ENCODE measurements around the gene ZNF689.
"Not testable (repeated sequence)": the region's sequence is repeated elsewhere in the genome, so short reads cannot be mapped to it uniquely, and the experiment has no call there.

ZNF689 gene

DNA sequence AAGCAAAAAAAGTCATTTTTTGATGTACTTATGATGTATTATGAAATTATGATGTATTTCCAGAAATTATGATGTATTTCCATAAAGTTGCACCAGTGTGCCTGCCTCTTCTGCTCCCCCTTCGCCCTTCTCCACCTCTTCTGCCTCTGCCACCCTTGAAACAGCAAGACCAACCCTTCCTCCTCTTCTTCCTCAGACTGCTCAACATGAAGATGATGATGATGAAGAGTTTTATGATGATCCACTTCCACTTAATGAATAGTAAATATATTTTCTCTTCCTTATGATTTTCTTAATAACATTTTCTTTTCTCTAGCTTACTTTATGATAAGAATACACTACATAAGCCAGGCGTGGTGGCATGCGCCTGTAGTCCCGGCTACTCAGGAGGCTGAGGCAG is 17.3 kb downstream of the ZNF689 start:
- H3K27me3 ChIP-seq = no peaks in the 10 kb centered on the region
- DNase-seq = no peak
- H3K4me1 ChIP-seq = no peaks in the 10 kb centered on the region
- no peak overlapping the region for H3K4me3 ChIP-seq (ENCODE audit: low read depth, low read length)
- peaks cover 2% of the 10 kb centered on the region for H3K36me3 ChIP-seq
- no peak for TF ChIP-seq CTCF (IDR thresholded peaks at IDR 0.05; ENCODE audit: low read depth, low read length)
- H3K9me3 ChIP-seq = no peaks in the 10 kb centered on the region

DNA sequence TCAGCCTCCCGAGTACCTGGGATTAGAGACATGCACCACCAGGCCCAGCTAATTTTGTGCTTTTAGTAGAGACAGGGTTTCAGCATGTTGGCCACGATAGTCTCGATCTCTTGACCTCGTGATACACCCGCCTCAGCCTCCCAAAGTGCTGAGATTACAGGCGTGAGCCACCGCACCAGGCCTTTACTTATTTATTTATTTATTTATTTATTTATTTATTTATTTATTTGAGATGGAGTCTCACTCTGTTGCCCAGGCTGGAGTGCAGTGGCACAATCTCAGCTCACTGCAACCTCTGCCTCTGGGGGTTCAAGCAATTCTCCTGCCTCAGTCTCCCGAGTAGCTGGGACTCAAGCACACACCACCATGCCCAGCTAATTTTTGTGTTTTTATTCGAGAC is 19.3 kb downstream of the ZNF689 start:
- H3K36me3 ChIP-seq = peaks cover 12% of the 10 kb centered on the region
- H3K4me3 ChIP-seq (ENCODE audit: low read depth, low read length); H3K9me3 ChIP-seq; DNase-seq; H3K4me1 ChIP-seq; H3K27me3 ChIP-seq: not testable (repeated sequence)

DNA sequence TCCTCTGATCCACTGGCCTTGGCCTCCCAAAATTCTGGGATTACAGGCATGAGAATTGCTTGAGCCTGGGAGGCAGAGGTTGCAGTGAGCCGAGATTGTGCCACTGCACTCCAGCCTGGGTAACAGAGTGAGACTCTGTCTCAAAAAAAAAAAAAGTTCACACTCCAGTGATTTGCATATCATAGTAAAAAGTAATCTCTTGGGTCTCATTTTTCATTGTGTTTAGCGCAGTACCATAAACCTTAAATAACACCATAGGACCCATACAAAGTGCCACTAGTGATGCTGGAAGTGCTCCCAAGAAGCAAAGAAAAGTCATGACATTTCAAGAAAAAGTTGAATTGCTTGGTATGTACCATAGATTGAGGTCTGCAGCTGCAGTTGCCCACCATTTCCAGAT is 20.6 kb downstream of the ZNF689 start:
- H3K9me3 ChIP-seq; H3K27me3 ChIP-seq; H3K4me3 ChIP-seq (ENCODE audit: low read depth, low read length); DNase-seq; H3K4me1 ChIP-seq: not testable (repeated sequence)
- peaks cover 12% of the 10 kb centered on the region for H3K36me3 ChIP-seq

- Histone ChIP-seq H3K4me1 (no peaks in the 10 kb centered on the region), H3K36me3 (peaks cover 20% of the 10 kb centered on the region), H3K9me3 (no peaks in the 10 kb centered on the region), H3K4me3 (ENCODE audit: low read depth, low read length) (no peak overlapping the region), H3K27me3 (no peaks in the 10 kb centered on the region)
- DNase-seq = no peak
- no peak for TF ChIP-seq CTCF (IDR thresholded peaks at IDR 0.05; ENCODE audit: low read depth, low read length)
These were observed 21.5 kb downstream of the ZNF689 start for GRCh38 chr16:30588651-30589050.

DNA sequence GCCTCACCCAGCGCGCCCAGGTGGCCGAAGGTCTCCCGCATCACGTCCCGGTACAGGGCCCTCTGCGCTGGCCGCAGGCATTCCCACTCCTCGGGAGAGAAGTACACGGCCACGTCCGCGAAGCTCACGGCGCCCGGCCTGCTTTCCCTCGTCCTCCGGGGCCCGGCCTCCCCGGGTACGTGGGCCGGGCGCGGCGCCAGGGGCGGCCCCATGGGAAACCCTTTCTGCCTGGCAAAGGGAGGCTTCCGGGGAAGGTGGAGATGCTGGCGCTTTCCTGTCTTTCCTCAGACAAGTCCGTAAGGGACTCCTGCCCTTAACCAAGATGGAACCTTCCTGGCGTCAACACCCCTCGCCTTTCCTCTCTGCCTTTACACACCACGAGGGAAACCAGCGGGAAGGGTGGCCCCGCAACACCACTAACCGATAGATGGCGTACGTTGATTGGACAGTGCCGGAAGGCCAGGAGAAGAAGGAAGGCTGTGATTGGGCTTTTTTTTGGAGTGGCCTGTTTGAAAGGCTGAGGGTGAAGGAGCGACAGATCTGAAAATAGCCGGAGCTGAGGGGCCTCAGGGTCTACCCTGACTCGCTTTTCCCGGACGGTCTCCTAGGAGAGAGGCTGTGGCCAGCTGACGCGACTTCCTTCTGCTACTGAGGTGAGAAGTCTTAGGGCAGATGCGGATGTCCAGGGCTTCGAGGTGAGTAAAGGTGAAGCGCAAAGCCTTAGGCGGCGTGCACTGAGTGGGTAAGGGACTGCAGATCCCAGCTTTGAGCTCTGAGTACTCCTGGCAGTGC is 24.6 kb downstream of the ZNF689 start, which contains the start of gene ZNF785:
Gene ZNF785, minus strand, starts transcription at position 298 of the 792 bp plus-strand sequence. Its CDS starts 86 bp downstream, at position 212.
- Histone ChIP-seq H3K4me1 (no peaks in the 10 kb centered on the region), H3K27me3 (no peaks in the 10 kb centered on the region), H3K9me3 (no peaks in the 10 kb centered on the region), H3K36me3 (peaks cover 41% of the 10 kb centered on the region), H3K4me3 (ENCODE audit: low read depth, low read length) (peak within 1 kb of the TSS; percentile 95)
- no peak for TF ChIP-seq CTCF (IDR thresholded peaks at IDR 0.05; ENCODE audit: low read depth, low read length)
- DNase-seq = peak; percentile 98

DNA sequence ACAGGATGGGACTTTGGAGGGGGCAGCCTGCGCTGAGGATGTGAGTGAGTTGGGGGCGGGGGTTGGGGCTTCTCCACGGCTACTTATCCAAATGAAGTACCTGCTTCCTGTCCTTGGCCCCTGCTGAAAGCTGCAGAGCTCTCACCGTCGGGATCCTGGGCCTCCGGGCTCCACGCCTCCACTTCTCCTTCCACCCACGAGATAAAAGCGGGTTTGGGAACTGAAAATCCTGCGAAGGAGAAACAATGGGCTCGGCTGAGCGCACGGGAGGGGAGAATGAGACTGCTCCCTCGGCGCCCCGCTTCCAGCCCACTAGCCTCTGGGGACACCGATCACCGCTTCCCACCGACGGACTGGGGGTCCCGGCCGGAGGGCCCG is 25.2 kb downstream of the ZNF689 start:
- peaks cover 41% of the 10 kb centered on the region for H3K36me3 ChIP-seq
- H3K27me3 ChIP-seq = no peaks in the 10 kb centered on the region
- no peak for DNase-seq
- no peaks in the 10 kb centered on the region for H3K4me1 ChIP-seq
- no peaks in the 10 kb centered on the region for H3K9me3 ChIP-seq
- H3K4me3 ChIP-seq (ENCODE audit: low read depth, low read length) = peak overlapping the region; percentile 95
- TF ChIP-seq CTCF (IDR thresholded peaks at IDR 0.05; ENCODE audit: low read depth, low read length) = no peak

DNA sequence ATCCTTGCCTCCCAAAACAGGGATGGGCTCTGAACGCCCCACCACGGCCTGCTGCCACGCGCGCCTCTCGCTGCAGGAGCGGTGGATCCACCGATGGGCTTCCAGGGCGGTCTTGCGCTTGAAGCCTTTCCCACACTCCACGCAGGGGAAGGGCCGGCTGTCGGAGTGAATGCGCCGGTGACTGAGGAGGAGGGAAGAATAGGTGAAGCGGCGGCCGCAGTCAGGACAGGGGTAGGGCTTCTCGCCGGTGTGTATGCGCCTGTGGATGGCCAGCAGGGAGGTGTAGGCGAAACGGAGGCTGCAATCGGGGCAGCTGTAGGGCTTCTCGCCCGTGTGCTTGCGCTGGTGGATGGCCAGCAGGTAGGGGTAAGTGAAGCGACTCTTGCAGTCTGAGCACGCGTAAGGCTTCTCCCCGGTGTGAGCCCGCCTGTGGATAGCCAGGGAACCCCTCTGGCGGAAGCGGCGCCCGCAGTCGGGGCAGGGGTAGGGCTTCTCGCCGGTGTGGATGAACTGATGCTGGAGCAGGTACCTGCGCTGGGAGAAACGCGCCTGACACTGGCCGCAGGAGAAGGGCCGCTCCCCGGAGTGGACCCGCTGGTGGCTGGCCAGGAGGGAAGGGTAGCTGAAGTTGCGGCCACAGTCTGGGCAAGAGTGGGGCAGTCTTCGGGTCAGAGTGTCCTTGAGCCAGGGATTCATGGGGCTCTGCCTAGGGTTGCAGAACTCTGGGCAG is 27.4 kb downstream of the ZNF689 start:
- H3K36me3 ChIP-seq = peaks cover 52% of the 10 kb centered on the region

More for the DNA sequence above, 27.4 kb downstream of the ZNF689 start:
- H3K9me3 ChIP-seq = no peaks in the 10 kb centered on the region
- no peak for DNase-seq
- H3K4me3 ChIP-seq (ENCODE audit: low read depth, low read length) = no peak overlapping the region
- no peak for TF ChIP-seq CTCF (IDR thresholded peaks at IDR 0.05; ENCODE audit: low read depth, low read length)
- no peaks in the 10 kb centered on the region for H3K4me1 ChIP-seq
- H3K27me3 ChIP-seq = no peaks in the 10 kb centered on the region
